ENCODE measurements around the gene ZNF594.
"Not testable (repeated sequence)": the region's sequence is repeated elsewhere in the genome, so short reads cannot be mapped to it uniquely, and the experiment has no call there.

The ZNF594 gene

GRCh38 chr17:5135726-5136579 lies 55.7 kb downstream of the ZNF594 start:
- no peak for DNase-seq

- not testable (repeated sequence) for DNase-seq
These were observed 56.4 kb downstream of the ZNF594 start for GRCh38 chr17:5135131-5135712.

- DNase-seq = not testable (repeated sequence)
These were observed 57.1 kb downstream of the ZNF594 start for GRCh38 chr17:5134571-5134970.

- not testable (repeated sequence) for DNase-seq
These were observed 57.7 kb downstream of the ZNF594 start for GRCh38 chr17:5133961-5134360.

GRCh38 chr17:5133311-5133710 lies 58.4 kb downstream of the ZNF594 start:
- DNase-seq = no peak

- DNase-seq = not testable (repeated sequence)
These were observed 59.0 kb downstream of the ZNF594 start for GRCh38 chr17:5132503-5133225.

- DNase-seq = not testable (repeated sequence)
These were observed 59.7 kb downstream of the ZNF594 start for GRCh38 chr17:5131799-5132502.

- no peak for DNase-seq
These were observed 60.4 kb downstream of the ZNF594 start for GRCh38 chr17:5131146-5131715.

- DNase-seq = not testable (repeated sequence)
These were observed 61.0 kb downstream of the ZNF594 start for GRCh38 chr17:5130687-5131086.

GRCh38 chr17:5130261-5130660 lies 61.4 kb downstream of the ZNF594 start:
- DNase-seq = not testable (repeated sequence)

GRCh38 chr17:5129770-5130169 lies 61.9 kb downstream of the ZNF594 start:
- not testable (repeated sequence) for DNase-seq

Measured in NCI-H146 (cell line).